Esophagus muscularis mucosa (tissue), 4 donors: ENCODE results near the gene GADL1.

Experiments
- CTCF ChIP-seq, 3 experiments: fragments of 200-600 bp in 2 of 3; fragments of 450-650 bp in 1 of 3; sonication (generic) in 2 of 3; IDR thresholded peaks; one replicate each; pipeline ENCODE4 v1.5.1; 2017 to 2019; ENCODE audit warnings: antibody characterized with exemption in 3 of 3, mild to moderate bottlenecking in 2 of 3, moderate library complexity in 1 of 3
- EP300 ChIP-seq: sonication (generic); formaldehyde crosslinking; IDR thresholded peaks from one replicate; pipeline ENCODE4 v1.6.1; 2017; ENCODE audit warnings: antibody characterized with exemption
- POLR2A ChIP-seq: fragments of 450-650 bp; IDR thresholded peaks from one replicate; pipeline ENCODE4 v1.6.1; 2017; ENCODE audit warnings: antibody characterized with exemption, moderate library complexity, mild to moderate bottlenecking, low read depth
- POLR2AphosphoS5 ChIP-seq, 2 donors: sonication (generic); formaldehyde crosslinking; IDR thresholded peaks; one replicate each; pipeline ENCODE4 v1.6.1; 2017; ENCODE audit warnings: antibody characterized with exemption in 2 of 2

- no peak for TF ChIP-seq POLR2A
- TF ChIP-seq CTCF (IDR thresholded peaks at IDR 0.05): no peak
- TF ChIP-seq EP300: no peak
- TF ChIP-seq POLR2AphosphoS5 (IDR thresholded peaks at IDR 0.05): no peak
Observed at GRCh38 chr3:30711867-30712266, 182.6 kb downstream of the GADL1 start.
